ENCODE measurements around the gene CDH12. TPM values are rescaled to one million over a fixed set of nuclear protein-coding genes. Genes with fewer than 3 reads are reported as not detected.

Gene CDH12
- total RNA-seq, 1 donor from 2014 or later: 38.4 TPM

GRCh38 chr5:21817668-21818369 lies 1035.3 kb downstream of the CDH12 start:
- no peak for DNase-seq

- no peak for DNase-seq
Measured at GRCh38 chr5:21810737-21811316, 1042.3 kb downstream of the CDH12 start.

GRCh38 chr5:21809611-21810010 lies 1043.5 kb downstream of the CDH12 start:
- no peak for DNase-seq

- no peak for DNase-seq
Measured at GRCh38 chr5:21807953-21808352, 1045.2 kb downstream of the CDH12 start.

- DNase-seq: no peak
Measured at GRCh38 chr5:21806943-21807342, 1046.2 kb downstream of the CDH12 start.

GRCh38 chr5:21806271-21806670 lies 1046.9 kb downstream of the CDH12 start:
- DNase-seq: no peak

GRCh38 chr5:21802869-21803490 lies 1050.2 kb downstream of the CDH12 start:
- DNase-seq: no peak

- no peak for DNase-seq
Measured at GRCh38 chr5:21802100-21802499, 1051.0 kb downstream of the CDH12 start.

GRCh38 chr5:21792748-21793147 lies 1060.4 kb downstream of the CDH12 start:
- no peak for DNase-seq

GRCh38 chr5:21791304-21791703 lies 1061.8 kb downstream of the CDH12 start:
- DNase-seq: no peak

- no peak for DNase-seq
Measured at GRCh38 chr5:21784487-21784886, 1068.7 kb downstream of the CDH12 start.

GRCh38 chr5:21783074-21783679 lies 1070.0 kb downstream of the CDH12 start:
- no peak for DNase-seq

- no peak for DNase-seq
Measured at GRCh38 chr5:21776466-21776865, 1076.7 kb downstream of the CDH12 start.

- no peak for DNase-seq
Measured at GRCh38 chr5:21774801-21775200, 1078.3 kb downstream of the CDH12 start.

GRCh38 chr5:21774281-21774680 lies 1078.9 kb downstream of the CDH12 start:
- no peak for DNase-seq

GRCh38 chr5:21773456-21773855 lies 1079.7 kb downstream of the CDH12 start:
- no peak for DNase-seq

- no peak for DNase-seq
Measured at GRCh38 chr5:21765406-21765805, 1087.7 kb downstream of the CDH12 start.

GRCh38 chr5:21739096-21739495 lies 1114.0 kb downstream of the CDH12 start:
- DNase-seq: no peak

- no peak for DNase-seq
Measured at GRCh38 chr5:21723500-21723899, 1129.6 kb downstream of the CDH12 start.

GRCh38 chr5:21711866-21712758 lies 1141.0 kb downstream of the CDH12 start:
- no peak for DNase-seq

GRCh38 chr5:21709770-21710169 lies 1143.4 kb downstream of the CDH12 start:
- no peak for DNase-seq

GRCh38 chr5:21704974-21705668 lies 1148.0 kb downstream of the CDH12 start:
- DNase-seq: no peak

All from occipital lobe (tissue), 2 donors.